ENCODE data around the gene SLC44A5. TPM values are rescaled to one million over a fixed set of nuclear protein-coding genes. Genes with fewer than 3 reads are reported as not detected.
"Not testable (repeated sequence)": the region's sequence is repeated elsewhere in the genome, so short reads cannot be mapped to it uniquely, and the experiment has no call there.

SLC44A5 gene
- total and polyA plus RNA-seq, 10 of the 15 experiments (the other 5 are each of a cell fraction or from before 2014, with no cell fraction given): 0.04 to 1.3 TPM; not detected in 8

GRCh38 chr1:75655931-75656330 is 45.0 kb upstream of the SLC44A5 start:
- Histone ChIP-seq H3K4me3 (no peak overlapping the region), H3K9me3 (replicated peaks; ENCODE audit: control insufficient read depth, insufficient read depth, low read length) (no peaks in the 10 kb centered on the region; the same call in 2 of the 3 replicates), H3K4me2 (ENCODE audit: control insufficient read depth, insufficient read depth) (no peak overlapping the region), H3K9ac (ENCODE audit: control insufficient read depth, insufficient read depth, low read length) (no peak overlapping the region), H3K27ac (ENCODE audit: control insufficient read depth, insufficient read depth) (no peak overlapping the region), H3K36me3 (ENCODE audit: control insufficient read depth in 2 of 2, insufficient read depth in 2 of 2, low read length in 1 of 2) (no peaks in the 10 kb centered on the region), H3K79me2 (ENCODE audit: control insufficient read depth, insufficient read depth, low read length) (no peaks in the 10 kb centered on the region), H3K4me1 (ENCODE audit: control insufficient read depth, insufficient read depth, low read length) (no peaks in the 10 kb centered on the region), H2AFZ (ENCODE audit: control insufficient read depth, low read depth, low read length) (no peak overlapping the region), H3K27me3 (replicated peaks in 1 of 2; ENCODE audit: control insufficient read depth in 2 of 2, insufficient read depth in 2 of 2, low read length in 1 of 2) (no peaks in the 10 kb centered on the region), H4K20me1 (ENCODE audit: control insufficient read depth, insufficient read depth) (no peaks in the 10 kb centered on the region)
- FAIRE-seq: no peak
- TF ChIP-seq NFYA (IDR thresholded peaks at IDR 0.05; ENCODE audit: borderline replicate concordance, low read depth, low read length) (no peak), YY1 (IDR thresholded peaks at IDR 0.05; ENCODE audit: low read depth, low read length) (no peak), NFIC (IDR thresholded peaks at IDR 0.05; ENCODE audit: low read depth, low read length) (no peak), SMARCA5 (IDR thresholded peaks at IDR 0.05) (no peak), PAX8 (IDR thresholded peaks at IDR 0.05) (no peak), JUND (IDR thresholded peaks at IDR 0.05; ENCODE audit: low read depth, low read length) (no peak), HCFC1 (IDR thresholded peaks at IDR 0.05; ENCODE audit: low read length) (no peak)
- CTCF ChIA-PET: interaction anchor here (0.7 kb wide), 1 partner anchor 177 kb away, joined by 3 read pairs; no protein-coding TSS in a partner anchor
- RAD21 ChIA-PET (ENCODE audit: unreplicated experiment): no interaction called here
- SMC1A ChIA-PET (ENCODE audit: uncharacterized antibody, unreplicated experiment): no interaction called here
- intact Hi-C loops (cut with micrococcal nuclease; ENCODE audit: unreplicated experiment): no loop called here
- in situ Hi-C loops (cut with MboI): no loop called here
- WGBS (ENCODE audit: insufficient coverage, insufficient replicate concordance, low lambda C conversion rate, missing lambda C conversion rate): 0% methylated on average over 1 of the region's 1 CpG
- no TSS peak for BruUV-seq (replicated peaks)
- POLR2A ChIA-PET: no interaction called here
- ATAC-seq: no peak
- DNase-seq (ENCODE audit: low read depth, low spot score): no peak

- intact Hi-C loops (cut with micrococcal nuclease; ENCODE audit: unreplicated experiment); H3K36me3 ChIP-seq (ENCODE audit: control insufficient read depth in 2 of 2, insufficient read depth in 2 of 2, low read length in 1 of 2); POLR2A ChIA-PET; H3K27me3 ChIP-seq (replicated peaks in 1 of 2; ENCODE audit: control insufficient read depth in 2 of 2, insufficient read depth in 2 of 2, low read length in 1 of 2); CTCF ChIA-PET; H3K4me3 ChIP-seq; H3K79me2 ChIP-seq (ENCODE audit: control insufficient read depth, insufficient read depth, low read length); H3K27ac ChIP-seq (ENCODE audit: control insufficient read depth, insufficient read depth); H2AFZ ChIP-seq (ENCODE audit: control insufficient read depth, low read depth, low read length); H3K4me2 ChIP-seq (ENCODE audit: control insufficient read depth, insufficient read depth); ATAC-seq; H3K9ac ChIP-seq (ENCODE audit: control insufficient read depth, insufficient read depth, low read length); H3K4me1 ChIP-seq (ENCODE audit: control insufficient read depth, insufficient read depth, low read length); DNase-seq (ENCODE audit: low read depth, low spot score); H3K9me3 ChIP-seq (replicated peaks; ENCODE audit: control insufficient read depth, insufficient read depth, low read length); BruUV-seq (replicated peaks); in situ Hi-C loops (cut with MboI); H4K20me1 ChIP-seq (ENCODE audit: control insufficient read depth, insufficient read depth); SMC1A ChIA-PET (ENCODE audit: uncharacterized antibody, unreplicated experiment); RAD21 ChIA-PET (ENCODE audit: unreplicated experiment); FAIRE-seq: not testable (repeated sequence)
- WGBS (ENCODE audit: insufficient coverage, insufficient replicate concordance, low lambda C conversion rate, missing lambda C conversion rate): 4% methylated on average over 2 of the region's 2 CpGs
Observed at GRCh38 chr1:75647183-75647582, 36.3 kb upstream of the SLC44A5 start.

GRCh38 chr1:75645153-75645552 is 34.2 kb upstream of the SLC44A5 start:
- ATAC-seq; H3K4me3 ChIP-seq; in situ Hi-C loops (cut with MboI); H2AFZ ChIP-seq (ENCODE audit: control insufficient read depth, low read depth, low read length); FAIRE-seq; H3K27me3 ChIP-seq (replicated peaks in 1 of 2; ENCODE audit: control insufficient read depth in 2 of 2, insufficient read depth in 2 of 2, low read length in 1 of 2); POLR2A ChIA-PET; H3K36me3 ChIP-seq (ENCODE audit: control insufficient read depth in 2 of 2, insufficient read depth in 2 of 2, low read length in 1 of 2); intact Hi-C loops (cut with micrococcal nuclease; ENCODE audit: unreplicated experiment); H3K9ac ChIP-seq (ENCODE audit: control insufficient read depth, insufficient read depth, low read length); CTCF ChIA-PET; BruUV-seq (replicated peaks); H3K4me2 ChIP-seq (ENCODE audit: control insufficient read depth, insufficient read depth); H3K79me2 ChIP-seq (ENCODE audit: control insufficient read depth, insufficient read depth, low read length); H3K4me1 ChIP-seq (ENCODE audit: control insufficient read depth, insufficient read depth, low read length); DNase-seq (ENCODE audit: low read depth, low spot score); RAD21 ChIA-PET (ENCODE audit: unreplicated experiment); H3K9me3 ChIP-seq (replicated peaks; ENCODE audit: control insufficient read depth, insufficient read depth, low read length); H3K27ac ChIP-seq (ENCODE audit: control insufficient read depth, insufficient read depth); SMC1A ChIA-PET (ENCODE audit: uncharacterized antibody, unreplicated experiment); H4K20me1 ChIP-seq (ENCODE audit: control insufficient read depth, insufficient read depth): not testable (repeated sequence)
- WGBS (ENCODE audit: insufficient coverage, insufficient replicate concordance, low lambda C conversion rate, missing lambda C conversion rate): 33% methylated on average over 3 of the region's 4 CpGs

Measured in GM12878 (cell line).